Right ventricle myocardium superior (tissue), 1 donor: Measurements from ENCODE around the gene FAM120A. TPM values are rescaled to one million over a fixed set of nuclear protein-coding genes. Genes with fewer than 3 reads are reported as not detected.
A peak's percentile ranks its signal among the peaks of the same experiment; 100 is the strongest.

Experiments used
- ATAC-seq: fragments of 200-7000 bp; cut with Tn5 transposase; one replicate; pipeline ENCODE4 v1.9.1; 2020; ENCODE audit warnings: mild to moderate bottlenecking; ENCODE audit not compliant: poor library complexity
- DNase-seq: peaks from one replicate; pipeline ENCODE4 v3.0.0-alpha.2; 2020
- intact Hi-C: fragments of 100-400 bp; cut with DNase I; formaldehyde crosslinking; loops from one replicate; pipeline ENCODE4 v1.11.2; 2022
- total RNA-seq: library from RNA; stranded (reverse); fragmentation: NEBNext Ultra II Directional; extraction: Animal tissue kit (Norgen Biotek cat#: 25700); gene quantifications from one replicate; pipeline ENCODE4 v1.2.1, GENCODE V29; 2021
- donor health status: DM: no; HTN: yes; CAD: no; lungs with severe emphysema.

FAM120A gene
- total RNA-seq, 1 donor from 2014 or later: 83.4 TPM

DNA sequence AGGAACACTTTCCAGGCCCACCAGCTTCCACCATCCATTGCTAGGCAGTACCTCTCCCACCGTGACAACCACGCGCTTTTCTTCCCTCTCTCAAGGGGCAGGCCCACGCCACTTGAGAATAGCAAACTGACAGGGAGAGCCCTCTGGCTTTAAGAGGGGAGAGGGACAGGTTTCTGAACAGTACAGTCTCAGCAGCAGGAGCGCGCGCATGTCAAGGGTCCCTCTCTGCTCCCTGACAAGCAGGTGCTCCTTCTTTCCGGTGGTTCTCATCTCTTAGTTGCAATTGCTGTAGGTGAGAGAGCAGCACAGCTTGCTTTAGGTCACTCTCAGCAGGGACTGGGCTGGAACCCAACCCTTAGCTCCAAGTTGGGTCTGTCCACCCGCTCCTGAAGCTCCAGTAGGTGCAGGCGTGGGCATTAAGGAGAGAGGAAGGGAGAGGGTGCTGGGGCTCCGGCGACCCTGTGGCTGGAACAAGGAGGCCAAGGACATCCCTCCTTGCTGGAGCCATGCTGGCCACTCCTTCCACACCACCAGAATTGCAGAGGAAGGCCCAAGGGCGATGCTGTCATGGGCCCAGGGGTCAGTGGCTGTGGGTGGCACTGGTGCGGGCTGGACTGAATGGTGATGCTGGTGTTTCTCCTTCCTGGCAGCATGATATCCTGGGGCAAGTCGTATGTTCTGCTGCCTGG lies 115.9 kb downstream of the FAM120A start:
- DNase-seq: no peak
- intact Hi-C loops: loop anchor here (5.0 kb wide), 1 partner anchor 115 kb away; the partner anchor contains the start of genes FAM120A and FAM120AOS
- ATAC-seq: peak; percentile 8

- ATAC-seq (no peak), DNase-seq (no peak)
- intact Hi-C loops: loop anchor here (5.0 kb wide), 1 partner anchor 116 kb away; the partner anchor contains the start of genes FAM120A and FAM120AOS
These were observed 116.7 kb downstream of the FAM120A start for GRCh38 chr9:93568169-93568568.

DNA sequence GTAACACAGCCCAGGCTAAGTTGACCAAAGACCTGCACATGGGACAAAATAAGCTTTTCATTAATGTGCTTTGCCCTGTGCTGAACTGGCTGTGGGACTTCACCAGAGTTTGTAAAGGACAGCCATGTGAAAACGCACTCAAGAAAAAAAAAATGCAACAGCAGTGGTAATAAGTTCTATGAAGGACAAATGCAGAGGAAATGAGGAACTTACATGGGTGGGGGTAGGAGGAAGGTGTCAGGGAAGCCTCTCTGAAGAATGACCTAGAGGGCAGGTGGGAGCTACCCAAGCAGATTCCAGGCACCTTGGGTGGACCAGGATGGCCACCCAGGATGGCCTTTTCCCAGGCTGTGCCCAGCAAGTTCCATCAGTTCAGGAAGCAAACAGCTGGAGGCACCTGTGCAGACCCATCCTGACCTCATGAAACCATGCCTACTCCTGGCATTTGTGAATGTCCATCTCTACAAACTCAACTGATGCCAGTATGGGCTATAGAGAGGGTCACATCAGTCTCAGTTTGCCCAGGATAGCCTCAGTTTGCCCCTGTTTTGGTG lies 118.2 kb downstream of the FAM120A start:
- no peak for ATAC-seq
- intact Hi-C loops: loop anchor here (5.0 kb wide), 1 partner anchor 117 kb away; the partner anchor contains the start of genes FAM120A and FAM120AOS
- no peak for DNase-seq

DNA sequence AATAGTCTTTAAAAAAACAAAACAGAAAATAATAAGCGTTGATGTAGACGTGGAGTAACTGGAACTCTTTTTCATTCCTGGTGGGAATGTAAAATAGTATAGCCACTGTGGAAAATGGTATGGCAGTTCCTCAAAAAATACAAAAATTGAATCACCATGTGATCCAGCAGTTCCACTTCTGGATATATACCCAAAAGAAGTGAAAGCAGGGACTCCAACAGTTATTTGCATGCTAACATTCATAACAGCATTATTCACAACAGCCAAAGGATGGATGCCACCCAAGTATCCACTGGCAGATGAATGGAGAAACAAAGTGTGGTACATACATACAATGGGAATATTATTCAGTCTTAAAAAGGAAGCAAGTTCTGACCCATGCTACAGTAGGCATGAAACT lies 120.7 kb downstream of the FAM120A start:
- ATAC-seq: no peak
- intact Hi-C loops: no loop called here
- no peak for DNase-seq

DNA sequence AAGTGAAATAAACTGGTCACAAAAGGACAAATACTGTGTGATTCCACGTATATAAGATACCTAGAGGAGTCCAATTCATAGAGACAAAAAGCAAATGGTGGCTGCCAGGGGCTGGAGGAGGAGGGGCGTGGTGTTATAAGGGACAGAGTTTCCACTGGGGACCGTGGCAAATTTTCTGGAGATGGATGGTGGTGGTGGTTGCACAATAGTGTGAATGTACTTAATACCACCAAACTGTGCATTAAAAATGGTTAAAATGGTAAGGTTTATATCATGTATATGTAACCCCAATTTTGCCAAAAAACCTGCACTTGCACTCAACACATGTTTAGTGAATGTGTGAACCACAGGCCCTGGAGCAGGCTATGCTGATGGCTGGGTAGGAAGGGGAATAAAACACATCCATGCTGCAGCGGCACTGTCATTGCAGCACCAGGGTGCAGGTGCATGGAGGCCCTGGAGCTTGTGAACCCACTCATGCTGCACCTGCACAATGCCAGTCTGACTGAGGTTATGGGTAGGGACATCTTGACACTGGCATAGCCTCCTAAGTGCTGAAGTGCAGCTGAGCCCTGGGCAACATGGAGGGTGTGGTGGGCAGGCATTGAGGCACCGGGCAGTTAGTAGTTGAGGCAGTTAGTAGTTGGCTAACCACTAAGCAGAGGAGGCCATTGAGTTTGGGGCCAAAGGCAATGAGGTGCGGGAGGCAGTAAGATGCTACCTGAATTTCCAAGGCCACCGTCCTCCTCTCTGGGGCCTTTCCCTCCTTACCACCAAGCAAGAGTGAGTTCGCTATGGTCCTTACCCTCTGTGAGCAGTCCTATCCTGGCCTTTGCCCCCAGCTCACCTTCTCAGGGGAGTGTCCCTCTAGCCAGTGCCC lies 121.4 kb downstream of the FAM120A start:
- ATAC-seq: no peak
- DNase-seq: no peak
- intact Hi-C loops: no loop called here

DNA sequence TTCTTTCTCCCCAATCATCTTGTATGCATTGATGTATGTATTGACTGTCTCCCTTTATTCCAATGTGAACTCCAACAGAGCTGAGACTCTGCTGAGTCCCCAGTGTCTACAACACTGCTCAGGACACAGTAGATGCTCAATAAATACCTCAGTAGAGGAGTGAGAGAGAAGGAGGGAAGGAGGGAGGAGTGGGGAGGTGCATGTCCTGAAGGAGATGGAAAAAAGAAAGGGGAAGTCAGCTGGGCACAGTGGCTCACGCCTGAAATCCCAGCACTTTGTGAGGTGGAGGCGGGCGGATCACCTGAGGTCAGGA lies 122.0 kb downstream of the FAM120A start:
- ATAC-seq: no peak
- no peak for DNase-seq
- intact Hi-C loops: no loop called here

DNA sequence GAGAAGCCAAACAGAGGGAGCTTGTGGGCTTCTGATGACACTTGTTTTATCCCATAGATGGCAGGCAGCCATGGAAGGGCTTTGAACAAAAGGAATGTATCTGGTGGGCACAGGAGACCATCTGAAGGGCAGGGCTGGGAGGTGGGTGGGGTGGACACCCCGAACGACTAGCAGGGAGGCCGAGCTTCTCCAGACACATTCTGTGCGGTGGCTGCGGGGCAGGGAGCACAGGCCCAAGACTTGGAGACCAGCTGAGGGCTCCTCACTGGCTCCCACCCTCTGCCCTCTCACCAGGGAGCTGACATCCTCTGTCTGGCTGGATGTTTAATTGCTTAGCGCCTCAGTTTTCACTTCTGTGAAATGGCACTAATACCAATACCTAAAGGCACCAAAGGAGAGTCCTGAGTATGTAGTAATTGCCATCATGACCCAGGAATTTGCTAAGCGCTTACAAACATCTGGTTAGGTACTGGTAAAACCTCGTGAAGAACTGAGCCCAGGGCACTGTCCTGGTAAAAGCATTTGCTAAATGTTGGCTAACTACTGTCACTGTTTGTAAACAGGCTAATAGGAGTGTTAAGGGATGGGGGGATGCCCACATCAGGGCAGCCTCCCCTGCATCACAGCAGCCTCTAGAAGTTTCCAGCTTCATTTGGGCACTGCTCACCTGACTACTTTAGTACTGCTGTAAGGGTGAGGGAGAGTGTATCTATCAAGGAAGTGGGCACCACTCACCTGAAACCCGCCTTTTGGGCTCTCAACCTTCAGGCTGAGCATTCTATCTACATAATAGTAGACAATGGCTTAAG lies 122.8 kb downstream of the FAM120A start:
- intact Hi-C loops: no loop called here
- ATAC-seq (no peak), DNase-seq (no peak)

DNA sequence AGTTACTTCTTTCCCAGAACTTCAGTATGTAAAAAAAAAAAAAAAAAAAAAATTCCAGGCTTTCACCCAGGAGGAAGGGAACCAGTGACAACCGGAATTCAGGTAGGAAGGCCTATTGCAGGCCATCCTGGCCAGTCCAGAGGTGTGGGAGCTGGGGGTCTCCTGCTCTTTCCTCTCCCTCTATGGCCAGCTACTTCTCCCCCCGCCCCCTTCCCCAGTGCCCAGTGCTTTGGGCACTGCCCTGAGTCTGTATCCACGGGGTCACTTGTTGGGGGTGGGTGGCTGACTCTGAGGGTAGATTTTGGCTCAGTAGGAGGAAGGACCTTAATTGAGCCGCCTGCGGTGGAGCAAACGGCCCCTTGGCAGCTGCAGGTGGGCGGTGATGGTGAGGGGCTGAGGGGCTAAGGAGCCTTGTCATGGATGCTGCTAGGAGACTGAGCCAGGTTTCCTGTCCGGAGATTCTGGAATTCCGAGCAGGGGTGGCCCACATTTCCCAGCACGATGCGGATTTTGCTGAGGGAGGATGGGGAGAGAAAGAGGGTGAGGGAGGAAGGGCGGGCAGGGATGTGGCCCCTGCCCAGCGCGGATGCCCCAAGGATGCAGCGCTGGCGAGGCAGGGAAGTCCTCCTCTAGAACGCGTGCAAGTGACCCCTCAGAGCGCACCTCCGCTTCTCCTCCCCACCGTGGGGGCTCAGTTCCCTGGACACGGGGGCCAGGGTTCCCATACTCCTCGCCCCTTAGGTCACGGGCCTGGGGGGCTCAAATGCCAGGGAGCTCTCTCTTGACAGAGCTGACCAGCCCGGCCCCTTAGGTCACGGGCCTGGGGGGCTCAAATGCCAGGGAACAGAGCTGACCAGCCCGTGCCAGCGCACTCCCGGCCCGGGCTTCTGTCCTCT lies 123.7 kb downstream of the FAM120A start:
- intact Hi-C loops: no loop called here
- no peak for ATAC-seq
- no peak for DNase-seq

- peak; percentile 41 for ATAC-seq
- DNase-seq: peak; percentile 73
- intact Hi-C loops: no loop called here
These were observed 124.3 kb downstream of the FAM120A start for GRCh38 chr9:93575796-93576257.

DNA sequence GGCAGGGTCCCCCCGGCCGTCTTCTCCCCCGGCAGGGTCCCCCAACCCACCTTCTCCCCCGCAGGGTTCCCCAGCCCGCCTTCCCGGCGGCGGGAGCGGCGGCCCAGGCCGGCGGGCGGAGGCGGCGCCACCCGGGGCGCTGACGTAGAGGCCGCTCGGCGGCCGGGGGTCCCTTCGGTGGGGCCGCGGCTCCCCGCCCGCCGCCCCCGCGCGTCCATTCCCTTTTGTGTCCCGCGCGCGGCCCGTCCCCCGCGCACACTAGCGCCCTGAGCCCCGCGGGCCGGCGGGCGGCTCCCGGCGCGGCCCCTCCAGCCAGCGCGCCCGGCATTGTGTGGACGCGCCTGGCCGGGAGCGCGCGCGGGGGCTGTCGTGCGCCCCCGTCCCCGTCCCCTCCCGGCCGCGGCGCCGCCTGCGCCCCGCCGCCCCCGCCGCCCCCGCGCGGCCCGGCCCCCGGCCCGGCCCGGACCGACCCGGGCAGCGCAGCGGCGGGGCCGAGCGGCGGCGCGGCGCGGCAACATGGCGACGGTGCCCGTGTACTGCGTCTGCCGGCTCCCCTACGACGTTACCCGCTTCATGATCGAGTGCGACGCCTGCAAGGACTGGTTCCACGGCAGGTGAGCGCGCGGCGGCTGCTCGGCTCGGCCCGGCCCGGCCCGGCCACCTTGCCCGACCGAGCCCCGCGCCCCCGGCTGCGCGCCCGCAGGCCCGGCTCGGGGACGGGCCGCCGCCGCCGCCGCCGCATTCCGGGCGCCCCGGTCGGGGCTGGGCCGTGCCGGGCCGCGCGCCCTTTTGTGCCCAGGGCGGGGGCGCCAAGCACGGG lies 125.0 kb downstream of the FAM120A start, which contains the start of gene PHF2:
Gene PHF2, plus strand, starts transcription at position 327 of the 820 bp plus-strand sequence. Its CDS starts 190 bp downstream, at position 517.
- ATAC-seq (peak; percentile 43), DNase-seq (no peak)
- intact Hi-C loops: no loop called here

GRCh38 chr9:93577078-93577974 lies 125.8 kb downstream of the FAM120A start:
- ATAC-seq: peak; percentile 28
- intact Hi-C loops: no loop called here
- DNase-seq: peak; percentile 70

- intact Hi-C loops: no loop called here
- DNase-seq: no peak
- ATAC-seq: peak; percentile 22
These were observed 126.6 kb downstream of the FAM120A start for GRCh38 chr9:93577975-93578682.

DNA sequence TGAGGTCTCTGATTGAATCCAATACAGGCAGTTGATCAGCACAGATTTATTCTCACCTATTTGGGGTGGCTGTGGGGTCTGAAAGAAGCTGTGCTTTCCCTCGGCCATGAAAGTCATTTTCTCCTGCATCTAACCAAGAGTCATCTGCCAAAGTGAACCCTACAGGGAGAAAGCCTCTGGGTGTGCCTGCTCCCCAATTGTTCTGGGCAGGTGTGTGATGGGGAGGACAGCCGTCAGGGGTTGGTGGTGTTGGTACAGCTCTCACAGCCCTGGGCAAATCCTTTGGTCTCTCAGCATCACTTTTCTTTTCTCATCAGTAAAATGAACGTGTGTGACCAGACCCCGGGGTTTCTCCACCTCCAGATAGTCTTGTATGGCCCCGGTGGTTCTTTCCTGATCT lies 127.4 kb downstream of the FAM120A start:
- ATAC-seq (no peak), DNase-seq (no peak)
- intact Hi-C loops: no loop called here

GRCh38 chr9:93579711-93580516 lies 128.4 kb downstream of the FAM120A start:
- intact Hi-C loops: no loop called here
- DNase-seq: no peak

More at GRCh38 chr9:93579711-93580516, 128.4 kb downstream of the FAM120A start:
- peak; percentile 36 for ATAC-seq
